ENCODE data around the gene DUXA. TPM values are rescaled to one million over a fixed set of nuclear protein-coding genes. Genes with fewer than 3 reads are reported as not detected.

DUXA gene
- total and polyA plus RNA-seq, 9 of the 15 experiments (the other 6 are each of a cell fraction or from before 2014, with no cell fraction given) = not detected

- TF ChIP-seq, protein P1, sequence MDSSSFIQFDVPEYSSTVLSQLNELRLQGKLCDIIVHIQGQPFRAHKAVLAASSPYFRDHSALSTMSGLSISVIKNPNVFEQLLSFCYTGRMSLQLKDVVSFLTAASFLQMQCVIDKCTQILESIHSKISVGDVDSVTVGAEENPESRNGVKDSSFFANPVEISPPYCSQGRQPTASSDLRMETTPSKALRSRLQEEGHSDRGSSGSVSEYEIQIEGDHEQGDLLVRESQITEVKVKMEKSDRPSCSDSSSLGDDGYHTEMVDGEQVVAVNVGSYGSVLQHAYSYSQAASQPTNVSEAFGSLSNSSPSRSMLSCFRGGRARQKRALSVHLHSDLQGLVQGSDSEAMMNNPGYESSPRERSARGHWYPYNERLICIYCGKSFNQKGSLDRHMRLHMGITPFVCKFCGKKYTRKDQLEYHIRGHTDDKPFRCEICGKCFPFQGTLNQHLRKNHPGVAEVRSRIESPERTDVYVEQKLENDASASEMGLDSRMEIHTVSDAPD (CRISPR knock-in tag; IDR thresholded peaks at IDR 0.05) = no peak
- peak; percentile 13; the same call in 1 of the 2 replicates for TF ChIP-seq RFX1 (IDR thresholded peaks at IDR 0.05)
- TF ChIP-seq MTA3 (IDR thresholded peaks at IDR 0.05; ENCODE audit: borderline replicate concordance) = no peak
- no peak for TF ChIP-seq CEBPG (CRISPR knock-in tag; IDR thresholded peaks at IDR 0.05)
- no peak for TF ChIP-seq CEBPG (tag; conservative IDR thresholded peaks at IDR 0.05 in 1 of 2, IDR thresholded peaks at IDR 0.05 in 1 of 2)
- peak; percentile 44 to 92 (median 83) for TF ChIP-seq YY1 (IDR thresholded peaks at IDR 0.05; ENCODE audit: borderline replicate concordance in 1 of 3, control insufficient read depth in 1 of 3, extremely low read depth in 1 of 3, insufficient read depth in 3 of 3, insufficient read length in 1 of 3, insufficient replicate concordance in 2 of 3, low read depth in 1 of 3, low read length in 2 of 3)
- no peak for TF ChIP-seq ZNF778 (CRISPR knock-in tag; IDR thresholded peaks at IDR 0.05)
- TF ChIP-seq CAMTA2 (CRISPR knock-in tag; conservative IDR thresholded peaks at IDR 0.05) = no peak
- TF ChIP-seq, protein P2, sequence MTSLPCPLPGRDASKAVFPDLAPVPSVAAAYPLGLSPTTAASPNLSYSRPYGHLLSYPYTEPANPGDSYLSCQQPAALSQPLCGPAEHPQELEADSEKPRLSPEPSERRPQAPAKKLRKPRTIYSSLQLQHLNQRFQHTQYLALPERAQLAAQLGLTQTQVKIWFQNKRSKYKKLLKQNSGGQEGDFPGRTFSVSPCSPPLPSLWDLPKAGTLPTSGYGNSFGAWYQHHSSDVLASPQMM (CRISPR knock-in tag; IDR thresholded peaks at IDR 0.05) = no peak
- TF ChIP-seq ZNF644 (tag; IDR thresholded peaks at IDR 0.05; ENCODE audit: low read depth) = no peak
- no peak for TF ChIP-seq ZNF217 (CRISPR knock-in tag; IDR thresholded peaks at IDR 0.05)
- TF ChIP-seq ZBTB17 (CRISPR knock-in tag; IDR thresholded peaks at IDR 0.05) = 0 out of 2 replicates have a peak, but pooled peaks have one; percentile 23
- no peak for TF ChIP-seq CBX3 (IDR thresholded peaks at IDR 0.05; ENCODE audit: borderline replicate concordance in 1 of 2, low read length in 2 of 2)
- no peak for TF ChIP-seq HMG20A (CRISPR knock-in tag; conservative IDR thresholded peaks at IDR 0.05)
- no peak for TF ChIP-seq CREBBP (IDR thresholded peaks at IDR 0.05; ENCODE audit: low read depth, low read length)
- TF ChIP-seq ZNF232 (CRISPR knock-in tag; IDR thresholded peaks at IDR 0.05) = no peak
- no peak for TF ChIP-seq ZNF140 (CRISPR knock-in tag; IDR thresholded peaks at IDR 0.05)
- 0 out of 2 replicates have a peak, but pooled peaks have one; percentile 17 for TF ChIP-seq L3MBTL2 (IDR thresholded peaks at IDR 0.05)
- TF ChIP-seq FOSL1 (tag; conservative IDR thresholded peaks at IDR 0.05) = no peak
- no peak for TF ChIP-seq ZNF253 (CRISPR knock-in tag; conservative IDR thresholded peaks at IDR 0.05)
- no peak for TF ChIP-seq KLF13 (tag; IDR thresholded peaks at IDR 0.05; ENCODE audit: borderline replicate concordance, low read depth)
- TF ChIP-seq UBTF (IDR thresholded peaks at IDR 0.05; ENCODE audit: borderline replicate concordance in 1 of 2, low read depth in 2 of 2, low read length in 2 of 2) = peak in 1 of 2 experiments; percentile 26; a peak in 1 of 4 replicates
- TF ChIP-seq, protein P3, sequence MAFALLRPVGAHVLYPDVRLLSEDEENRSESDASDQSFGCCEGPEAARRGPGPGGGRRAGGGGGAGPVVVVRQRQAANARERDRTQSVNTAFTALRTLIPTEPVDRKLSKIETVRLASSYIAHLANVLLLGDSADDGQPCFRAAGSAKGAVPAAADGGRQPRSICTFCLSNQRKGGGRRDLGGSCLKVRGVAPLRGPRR (CRISPR knock-in tag; IDR thresholded peaks at IDR 0.05) = no peak
These were observed 24.1 kb upstream of the DUXA start, which contains the start of gene ZNF264 (continued) for GRCh38 chr19:57191141-57192076.

Data from K562 (cell line).